Activated naive CD8-positive, alpha-beta T cell (primary cell): Measurements from ENCODE around the gene ADCK1.

ENCODE experiments used
- H3K27ac Mint-ChIP-seq: one replicate; pipeline ENCODE4 v1.8.0; 2021; ENCODE audit warnings: mixed read lengths
- H3K27me3 Mint-ChIP-seq: one replicate; pipeline ENCODE4 v1.8.0; 2021; ENCODE audit warnings: mixed read lengths
- H3K36me3 Mint-ChIP-seq: one replicate; pipeline ENCODE4 v1.8.0; 2021; ENCODE audit warnings: mixed read lengths
- H3K4me1 Mint-ChIP-seq: one replicate; pipeline ENCODE4 v1.8.0; 2021; ENCODE audit warnings: low read depth, mixed read lengths
- H3K4me3 Mint-ChIP-seq: one replicate; pipeline ENCODE4 v1.8.0; 2021; ENCODE audit warnings: mild to moderate bottlenecking, mixed read lengths
- H3K9me3 Mint-ChIP-seq: one replicate; pipeline ENCODE4 v1.8.0; 2021; ENCODE audit warnings: low read depth, mixed read lengths

The ADCK1 gene

GRCh38 chr14:77889971-77890442 is 90.1 kb downstream of the ADCK1 start:
- no peak overlapping the region for H3K27ac Mint-ChIP-seq
- peaks cover 12% of the 10 kb centered on the region for H3K9me3 Mint-ChIP-seq
- peaks cover 57% of the 10 kb centered on the region for H3K36me3 Mint-ChIP-seq
- no peaks in the 10 kb centered on the region for H3K4me1 Mint-ChIP-seq
- H3K4me3 Mint-ChIP-seq: no peak overlapping the region
- H3K27me3 Mint-ChIP-seq: no peaks in the 10 kb centered on the region

- Mint-ChIP-seq H3K4me1 (no peaks in the 10 kb centered on the region), H3K27ac (no peak overlapping the region), H3K9me3 (peaks cover 12% of the 10 kb centered on the region), H3K36me3 (peaks cover 52% of the 10 kb centered on the region), H3K4me3 (no peak overlapping the region), H3K27me3 (no peaks in the 10 kb centered on the region)
Observed at GRCh38 chr14:77890873-77891272, 91.0 kb downstream of the ADCK1 start.

GRCh38 chr14:77892381-77892871 is 92.5 kb downstream of the ADCK1 start:
- Mint-ChIP-seq H3K36me3 (peaks cover 47% of the 10 kb centered on the region), H3K4me3 (no peak overlapping the region), H3K4me1 (no peaks in the 10 kb centered on the region), H3K27ac (no peak overlapping the region), H3K9me3 (peaks cover 12% of the 10 kb centered on the region), H3K27me3 (no peaks in the 10 kb centered on the region)

- Mint-ChIP-seq H3K9me3 (peaks cover 11% of the 10 kb centered on the region), H3K36me3 (peaks cover 44% of the 10 kb centered on the region), H3K4me3 (no peak overlapping the region), H3K27ac (no peak overlapping the region), H3K4me1 (no peaks in the 10 kb centered on the region), H3K27me3 (no peaks in the 10 kb centered on the region)
Observed at GRCh38 chr14:77892890-77893484, 93.1 kb downstream of the ADCK1 start.

- no peaks in the 10 kb centered on the region for H3K27me3 Mint-ChIP-seq
- H3K9me3 Mint-ChIP-seq: no peaks in the 10 kb centered on the region
- no peaks in the 10 kb centered on the region for H3K4me1 Mint-ChIP-seq
- peaks cover 28% of the 10 kb centered on the region for H3K36me3 Mint-ChIP-seq
- H3K27ac Mint-ChIP-seq: no peak overlapping the region
- no peak overlapping the region for H3K4me3 Mint-ChIP-seq
Observed at GRCh38 chr14:77897374-77897773, 97.5 kb downstream of the ADCK1 start.

- Mint-ChIP-seq H3K9me3 (no peaks in the 10 kb centered on the region), H3K36me3 (peaks cover 24% of the 10 kb centered on the region), H3K27ac (no peak overlapping the region), H3K27me3 (no peaks in the 10 kb centered on the region), H3K4me3 (no peak overlapping the region), H3K4me1 (no peaks in the 10 kb centered on the region)
Observed at GRCh38 chr14:77902811-77903210, 102.9 kb downstream of the ADCK1 start.

GRCh38 chr14:77903221-77903620 is 103.3 kb downstream of the ADCK1 start:
- no peak overlapping the region for H3K4me3 Mint-ChIP-seq
- no peak overlapping the region for H3K27ac Mint-ChIP-seq
- no peaks in the 10 kb centered on the region for H3K9me3 Mint-ChIP-seq
- peaks cover 24% of the 10 kb centered on the region for H3K36me3 Mint-ChIP-seq
- no peaks in the 10 kb centered on the region for H3K27me3 Mint-ChIP-seq
- H3K4me1 Mint-ChIP-seq: no peaks in the 10 kb centered on the region

- Mint-ChIP-seq H3K27me3 (no peaks in the 10 kb centered on the region), H3K36me3 (peaks cover 27% of the 10 kb centered on the region), H3K27ac (no peak overlapping the region), H3K9me3 (no peaks in the 10 kb centered on the region), H3K4me1 (peaks cover 3% of the 10 kb centered on the region), H3K4me3 (no peak overlapping the region)
Observed at GRCh38 chr14:77903937-77904617, 104.2 kb downstream of the ADCK1 start.

- H3K27me3 Mint-ChIP-seq: no peaks in the 10 kb centered on the region
- H3K27ac Mint-ChIP-seq: no peak overlapping the region
- H3K9me3 Mint-ChIP-seq: no peaks in the 10 kb centered on the region
- peaks cover 3% of the 10 kb centered on the region for H3K4me1 Mint-ChIP-seq
- H3K4me3 Mint-ChIP-seq: no peak overlapping the region
- H3K36me3 Mint-ChIP-seq: peaks cover 19% of the 10 kb centered on the region
Observed at GRCh38 chr14:77906446-77906845, 106.5 kb downstream of the ADCK1 start.

GRCh38 chr14:77908847-77909246 is 108.9 kb downstream of the ADCK1 start:
- Mint-ChIP-seq H3K36me3 (peaks cover 24% of the 10 kb centered on the region), H3K4me1 (peaks cover 3% of the 10 kb centered on the region), H3K9me3 (no peaks in the 10 kb centered on the region), H3K27ac (no peak overlapping the region), H3K4me3 (no peak overlapping the region), H3K27me3 (no peaks in the 10 kb centered on the region)

- Mint-ChIP-seq H3K27ac (no peak overlapping the region), H3K27me3 (no peaks in the 10 kb centered on the region), H3K36me3 (peaks cover 31% of the 10 kb centered on the region)
Observed at GRCh38 chr14:77909911-77910310, 110.0 kb downstream of the ADCK1 start.

GRCh38 chr14:77910506-77910905 is 110.6 kb downstream of the ADCK1 start:
- Mint-ChIP-seq H3K36me3 (peaks cover 34% of the 10 kb centered on the region), H3K9me3 (no peaks in the 10 kb centered on the region), H3K27me3 (no peaks in the 10 kb centered on the region), H3K4me3 (no peak overlapping the region), H3K27ac (no peak overlapping the region), H3K4me1 (peaks cover 3% of the 10 kb centered on the region)

More at GRCh38 chr14:77909911-77910310, 110.0 kb downstream of the ADCK1 start:
- Mint-ChIP-seq H3K4me3 (no peak overlapping the region), H3K9me3 (no peaks in the 10 kb centered on the region), H3K4me1 (peaks cover 3% of the 10 kb centered on the region)

GRCh38 chr14:77911356-77911755 is 111.4 kb downstream of the ADCK1 start:
- peaks cover 31% of the 10 kb centered on the region for H3K36me3 Mint-ChIP-seq
- H3K9me3 Mint-ChIP-seq: no peaks in the 10 kb centered on the region
- H3K4me1 Mint-ChIP-seq: peaks cover 3% of the 10 kb centered on the region
- H3K27me3 Mint-ChIP-seq: no peaks in the 10 kb centered on the region
- no peak overlapping the region for H3K4me3 Mint-ChIP-seq
- H3K27ac Mint-ChIP-seq: no peak overlapping the region

GRCh38 chr14:77912754-77913556 is 113.0 kb downstream of the ADCK1 start:
- Mint-ChIP-seq H3K36me3 (peaks cover 28% of the 10 kb centered on the region), H3K4me3 (no peak overlapping the region), H3K27ac (no peak overlapping the region), H3K27me3 (no peaks in the 10 kb centered on the region), H3K4me1 (peaks cover 3% of the 10 kb centered on the region), H3K9me3 (no peaks in the 10 kb centered on the region)
